ENCODE measurements around the gene CCDC157.
A peak's percentile ranks its signal among the peaks of the same experiment; 100 is the strongest.

DNA sequence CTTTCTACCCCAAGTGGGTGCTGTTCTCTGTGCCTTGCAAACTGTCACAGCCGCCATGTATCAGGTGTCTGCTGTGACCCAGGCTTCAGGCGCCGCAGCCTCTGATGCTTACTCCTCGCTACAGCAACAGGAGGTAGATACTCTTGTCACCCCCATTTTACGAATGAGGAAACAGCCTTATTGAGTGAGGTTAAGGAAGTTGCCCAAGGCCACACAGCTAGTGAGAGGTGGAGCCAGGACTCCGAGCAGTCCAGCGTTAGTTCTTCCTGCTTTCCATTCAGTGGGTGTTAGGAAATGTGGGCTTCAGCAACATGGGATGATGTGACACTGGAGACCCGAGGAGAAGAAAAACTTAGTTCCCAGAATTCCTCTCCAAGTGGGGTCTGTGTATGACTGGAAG is 16.1 kb downstream of the CCDC157 start:
- TF ChIP-seq POLR2AphosphoS5 (IDR thresholded peaks at IDR 0.05; ENCODE audit: low read depth) (peak; percentile 68), SPI1 (IDR thresholded peaks at IDR 0.05; ENCODE audit: borderline replicate concordance, low read depth) (peak; percentile 27; the same call in 1 of the 2 replicates), GABPA (IDR thresholded peaks at IDR 0.05; ENCODE audit: low read depth) (no peak)
- TF ChIP-seq, protein P1, sequence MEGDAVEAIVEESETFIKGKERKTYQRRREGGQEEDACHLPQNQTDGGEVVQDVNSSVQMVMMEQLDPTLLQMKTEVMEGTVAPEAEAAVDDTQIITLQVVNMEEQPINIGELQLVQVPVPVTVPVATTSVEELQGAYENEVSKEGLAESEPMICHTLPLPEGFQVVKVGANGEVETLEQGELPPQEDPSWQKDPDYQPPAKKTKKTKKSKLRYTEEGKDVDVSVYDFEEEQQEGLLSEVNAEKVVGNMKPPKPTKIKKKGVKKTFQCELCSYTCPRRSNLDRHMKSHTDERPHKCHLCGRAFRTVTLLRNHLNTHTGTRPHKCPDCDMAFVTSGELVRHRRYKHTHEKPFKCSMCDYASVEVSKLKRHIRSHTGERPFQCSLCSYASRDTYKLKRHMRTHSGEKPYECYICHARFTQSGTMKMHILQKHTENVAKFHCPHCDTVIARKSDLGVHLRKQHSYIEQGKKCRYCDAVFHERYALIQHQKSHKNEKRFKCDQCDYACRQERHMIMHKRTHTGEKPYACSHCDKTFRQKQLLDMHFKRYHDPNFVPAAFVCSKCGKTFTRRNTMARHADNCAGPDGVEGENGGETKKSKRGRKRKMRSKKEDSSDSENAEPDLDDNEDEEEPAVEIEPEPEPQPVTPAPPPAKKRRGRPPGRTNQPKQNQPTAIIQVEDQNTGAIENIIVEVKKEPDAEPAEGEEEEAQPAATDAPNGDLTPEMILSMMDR (IDR thresholded peaks at IDR 0.05; ENCODE audit: insufficient read depth, low read length), result no peak
- TF ChIP-seq, protein P2, sequence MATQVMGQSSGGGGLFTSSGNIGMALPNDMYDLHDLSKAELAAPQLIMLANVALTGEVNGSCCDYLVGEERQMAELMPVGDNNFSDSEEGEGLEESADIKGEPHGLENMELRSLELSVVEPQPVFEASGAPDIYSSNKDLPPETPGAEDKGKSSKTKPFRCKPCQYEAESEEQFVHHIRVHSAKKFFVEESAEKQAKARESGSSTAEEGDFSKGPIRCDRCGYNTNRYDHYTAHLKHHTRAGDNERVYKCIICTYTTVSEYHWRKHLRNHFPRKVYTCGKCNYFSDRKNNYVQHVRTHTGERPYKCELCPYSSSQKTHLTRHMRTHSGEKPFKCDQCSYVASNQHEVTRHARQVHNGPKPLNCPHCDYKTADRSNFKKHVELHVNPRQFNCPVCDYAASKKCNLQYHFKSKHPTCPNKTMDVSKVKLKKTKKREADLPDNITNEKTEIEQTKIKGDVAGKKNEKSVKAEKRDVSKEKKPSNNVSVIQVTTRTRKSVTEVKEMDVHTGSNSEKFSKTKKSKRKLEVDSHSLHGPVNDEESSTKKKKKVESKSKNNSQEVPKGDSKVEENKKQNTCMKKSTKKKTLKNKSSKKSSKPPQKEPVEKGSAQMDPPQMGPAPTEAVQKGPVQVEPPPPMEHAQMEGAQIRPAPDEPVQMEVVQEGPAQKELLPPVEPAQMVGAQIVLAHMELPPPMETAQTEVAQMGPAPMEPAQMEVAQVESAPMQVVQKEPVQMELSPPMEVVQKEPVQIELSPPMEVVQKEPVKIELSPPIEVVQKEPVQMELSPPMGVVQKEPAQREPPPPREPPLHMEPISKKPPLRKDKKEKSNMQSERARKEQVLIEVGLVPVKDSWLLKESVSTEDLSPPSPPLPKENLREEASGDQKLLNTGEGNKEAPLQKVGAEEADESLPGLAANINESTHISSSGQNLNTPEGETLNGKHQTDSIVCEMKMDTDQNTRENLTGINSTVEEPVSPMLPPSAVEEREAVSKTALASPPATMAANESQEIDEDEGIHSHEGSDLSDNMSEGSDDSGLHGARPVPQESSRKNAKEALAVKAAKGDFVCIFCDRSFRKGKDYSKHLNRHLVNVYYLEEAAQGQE (IDR thresholded peaks at IDR 0.05; ENCODE audit: insufficient replicate concordance, low read depth), result peak; percentile 38
